Calu3 (cell line): ENCODE data around the gene RSRC1. TPM values are rescaled to one million over a fixed set of nuclear protein-coding genes. Genes with fewer than 3 reads are reported as not detected.

Experiments
- BruUV-seq: library from RNA; stranded (reverse); fragments of 400-500 nt; replicated peaks from 2 replicates; lab custom pipeline; 2021; lab: Mats Ljungman, UMichigan
- CTCF ChIA-PET: fragments of 300-600 bp; sonication (Branson Sonifier 250); formaldehyde crosslinking; loops from one replicate; lab custom pipeline; 2022; ENCODE audit warnings: antibody characterized with exemption; lab: Charles Lee
- DNase-seq: peaks from one replicate; pipeline ENCODE4 v3.0.0; 2022
- H3K27ac Mint-ChIP-seq: one replicate; pipeline ENCODE4 v1.8.0; 2022; ENCODE audit warnings: mixed read lengths; ENCODE audit not compliant: unreplicated experiment
- H3K27me3 Mint-ChIP-seq: one replicate; pipeline ENCODE4 v1.8.0; 2022; ENCODE audit warnings: mixed read lengths; ENCODE audit not compliant: unreplicated experiment
- H3K36me3 Mint-ChIP-seq: one replicate; pipeline ENCODE4 v1.8.0; 2022; ENCODE audit warnings: mild to moderate bottlenecking, moderate library complexity, mixed read lengths; ENCODE audit not compliant: insufficient read depth, unreplicated experiment
- H3K4me1 Mint-ChIP-seq: one replicate; pipeline ENCODE4 v1.8.0; 2022; ENCODE audit warnings: mild to moderate bottlenecking, low read depth, mixed read lengths; ENCODE audit not compliant: unreplicated experiment
- H3K4me3 Mint-ChIP-seq: one replicate; pipeline ENCODE4 v1.8.0; 2022; ENCODE audit warnings: mild to moderate bottlenecking, low read depth, moderate library complexity, mixed read lengths; ENCODE audit not compliant: unreplicated experiment
- H3K9me3 Mint-ChIP-seq: one replicate; pipeline ENCODE4 v1.8.0; 2022; ENCODE audit warnings: low read depth, mixed read lengths; ENCODE audit not compliant: unreplicated experiment
- CTCF ChIP-seq: fragments of 200-600 bp; IDR thresholded peaks from one replicate; pipeline ENCODE4 v1.8.0; 2022; ENCODE audit warnings: antibody characterized with exemption; ENCODE audit not compliant: unreplicated experiment
- intact Hi-C: fragments of 100-400 bp; cut with micrococcal nuclease; formaldehyde crosslinking; loops from one replicate; pipeline ENCODE4 v1.10.0; 2022; ENCODE audit not compliant: unreplicated experiment
- total RNA-seq: library from RNA; stranded (reverse); gene quantifications from 2 replicates; pipeline ENCODE4 v1.2.3, GENCODE V29; 2022

Gene RSRC1
- total RNA-seq, 1 experiment from 2014 or later = 81.3 TPM

GRCh38 chr3:158248261-158248660 is 138.4 kb downstream of the RSRC1 start:
- no peaks in the 10 kb centered on the region for H3K27me3 Mint-ChIP-seq
- H3K9me3 Mint-ChIP-seq = peaks cover 21% of the 10 kb centered on the region
- no peak for TF ChIP-seq CTCF
- no peak for DNase-seq
- H3K4me3 Mint-ChIP-seq = no peak overlapping the region
- H3K4me1 Mint-ChIP-seq = no peaks in the 10 kb centered on the region
- H3K36me3 Mint-ChIP-seq = no peaks in the 10 kb centered on the region
- no peak overlapping the region for H3K27ac Mint-ChIP-seq
- BruUV-seq = no TSS peak
- intact Hi-C loops = no loop called here
- CTCF ChIA-PET = interaction anchor here (0.6 kb wide), 1 partner anchor 90 kb away, joined by 4 read pairs; no protein-coding TSS in a partner anchor

GRCh38 chr3:158249183-158249582 is 139.3 kb downstream of the RSRC1 start:
- Mint-ChIP-seq H3K27ac (no peak overlapping the region), H3K36me3 (no peaks in the 10 kb centered on the region), H3K4me3 (no peak overlapping the region), H3K9me3 (peaks cover 20% of the 10 kb centered on the region), H3K4me1 (no peaks in the 10 kb centered on the region), H3K27me3 (no peaks in the 10 kb centered on the region)
- CTCF ChIA-PET = no interaction called here
- no peak for TF ChIP-seq CTCF
- intact Hi-C loops = no loop called here
- BruUV-seq = no TSS peak
- no peak for DNase-seq

DNA sequence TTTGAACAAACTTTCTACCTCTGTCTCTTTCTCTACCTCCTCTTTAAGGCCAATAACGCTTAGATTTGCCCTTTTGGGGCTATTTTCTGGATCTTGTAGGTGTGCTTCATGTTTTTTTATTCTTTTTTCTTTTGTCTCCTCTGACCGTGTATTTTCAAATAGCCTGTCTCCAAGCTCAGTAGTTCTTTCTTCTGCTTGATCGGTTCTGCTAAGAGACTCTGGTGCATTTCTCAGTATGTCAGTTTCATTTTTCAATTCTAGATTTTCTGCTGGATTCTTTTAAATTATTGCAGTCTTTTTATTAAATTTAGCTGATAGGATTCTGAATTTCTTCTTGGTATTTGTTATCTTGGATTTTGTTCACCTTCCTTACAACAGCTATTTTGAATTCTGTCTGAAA is 148.7 kb downstream of the RSRC1 start:
- no peaks in the 10 kb centered on the region for H3K27me3 Mint-ChIP-seq
- no peak for TF ChIP-seq CTCF
- CTCF ChIA-PET = no interaction called here

GRCh38 chr3:158260392-158260791 is 150.5 kb downstream of the RSRC1 start:
- CTCF ChIA-PET = no interaction called here
- intact Hi-C loops = loop anchor here (5.0 kb wide), 1 partner anchor 272 kb away; no protein-coding TSS in a partner anchor
- Mint-ChIP-seq H3K9me3 (peaks cover 7% of the 10 kb centered on the region), H3K36me3 (no peaks in the 10 kb centered on the region), H3K4me1 (no peaks in the 10 kb centered on the region), H3K4me3 (no peak overlapping the region), H3K27ac (no peak overlapping the region), H3K27me3 (no peaks in the 10 kb centered on the region)
- BruUV-seq = no TSS peak
- no peak for DNase-seq
- TF ChIP-seq CTCF = no peak

More for the DNA sequence above, 148.7 kb downstream of the RSRC1 start:
- BruUV-seq = no TSS peak
- DNase-seq = no peak
- Mint-ChIP-seq H3K36me3 (no peaks in the 10 kb centered on the region), H3K4me3 (no peak overlapping the region), H3K27ac (no peak overlapping the region), H3K9me3 (peaks cover 7% of the 10 kb centered on the region), H3K4me1 (no peaks in the 10 kb centered on the region)
- intact Hi-C loops = no loop called here
